GM11168 (cell line): ENCODE measurements around the gene DNAH10.

ENCODE experiments used
- in situ Hi-C: fragments of 300-500 bp; cut with MboI; formaldehyde crosslinking; loops from one replicate; pipeline ENCODE4 v1.12.0; 2022; ENCODE audit warnings: low sequenced_read_pairs; ENCODE audit not compliant: unreplicated experiment

Gene DNAH10

GRCh38 chr12:123747309-123747708 is 14.8 kb upstream of the DNAH10 start:
- in situ Hi-C loops: no loop called here

- in situ Hi-C loops: no loop called here
Observed at GRCh38 chr12:123748161-123748560, 13.9 kb upstream of the DNAH10 start.

GRCh38 chr12:123748661-123749060 is 13.4 kb upstream of the DNAH10 start:
- in situ Hi-C loops: no loop called here

- in situ Hi-C loops: no loop called here
Observed at GRCh38 chr12:123749355-123749754, 12.7 kb upstream of the DNAH10 start.

- in situ Hi-C loops: no loop called here
Observed at GRCh38 chr12:123750159-123750656, 11.9 kb upstream of the DNAH10 start.

GRCh38 chr12:123752046-123752445 is 10.1 kb upstream of the DNAH10 start:
- in situ Hi-C loops: no loop called here

GRCh38 chr12:123754041-123754772 is 7.9 kb upstream of the DNAH10 start:
- in situ Hi-C loops: no loop called here

- in situ Hi-C loops: no loop called here
Observed at GRCh38 chr12:123757561-123757960, 4.5 kb upstream of the DNAH10 start.

GRCh38 chr12:123760267-123760938 is 1.7 kb upstream of the DNAH10 start:
- in situ Hi-C loops: no loop called here

- in situ Hi-C loops: no loop called here
Observed at GRCh38 chr12:123762715-123763052, 583 bp downstream of the DNAH10 start.

GRCh38 chr12:123763093-123763492 is 992 bp downstream of the DNAH10 start:
- in situ Hi-C loops: no loop called here

GRCh38 chr12:123764109-123764508 is 2.0 kb downstream of the DNAH10 start:
- in situ Hi-C loops: no loop called here

- in situ Hi-C loops: no loop called here
Observed at GRCh38 chr12:123765504-123766035, 3.5 kb downstream of the DNAH10 start.

- in situ Hi-C loops: no loop called here
Observed at GRCh38 chr12:123767613-123768012, 5.5 kb downstream of the DNAH10 start.

GRCh38 chr12:123771261-123771660 is 9.2 kb downstream of the DNAH10 start:
- in situ Hi-C loops: no loop called here

GRCh38 chr12:123772074-123772473 is 10.0 kb downstream of the DNAH10 start:
- in situ Hi-C loops: no loop called here

- in situ Hi-C loops: no loop called here
Observed at GRCh38 chr12:123773375-123773774, 11.3 kb downstream of the DNAH10 start.

GRCh38 chr12:123779551-123779950 is 17.4 kb downstream of the DNAH10 start:
- in situ Hi-C loops: no loop called here

GRCh38 chr12:123782997-123783792 is 21.1 kb downstream of the DNAH10 start:
- in situ Hi-C loops: no loop called here

GRCh38 chr12:123787466-123787865 is 25.4 kb downstream of the DNAH10 start:
- in situ Hi-C loops: no loop called here

- in situ Hi-C loops: no loop called here
Observed at GRCh38 chr12:123788541-123788940, 26.4 kb downstream of the DNAH10 start.
